B cell (primary cell): Measurements from ENCODE around the gene CEP19. TPM values are rescaled to one million over a fixed set of nuclear protein-coding genes. Genes with fewer than 3 reads are reported as not detected.
A peak's percentile ranks its signal among the peaks of the same experiment; 100 is the strongest.

ENCODE experiments used
- ATAC-seq: fragments of 200-7000 bp; cut with Tn5 transposase; one replicate; pipeline ENCODE4 v1.10.0; 2021; ENCODE audit warnings: low read depth, mild to moderate bottlenecking, moderate number of reproducible peaks, moderate library complexity
- CTCF ChIA-PET: fragments of 350-600 bp; sonication (Branson Sonifier 250); formaldehyde crosslinking; loops from one replicate; lab custom pipeline; 2021; ENCODE audit warnings: antibody characterized with exemption, inconsistent platforms; lab: Charles Lee
- POLR2A ChIA-PET: fragments of 350-600 bp; sonication (Branson Sonifier 250); formaldehyde crosslinking; loops from one replicate; lab custom pipeline; 2021; ENCODE audit warnings: antibody characterized with exemption; lab: Charles Lee
- DNase-seq: peaks from one replicate; pipeline ENCODE4 v3.0.0; 2013
- H2AFZ ChIP-seq: 2 replicates; pipeline ENCODE4 v1.6.1; 2012; ENCODE audit warnings: mild to moderate bottlenecking, low read depth, low read length; ENCODE audit not compliant: insufficient read depth, poor library complexity, severe bottlenecking
- H3K27ac ChIP-seq, 2 donors: 1 replicate in 1 of 2; 2 replicates in 1 of 2; pipeline ENCODE4 v1.5.1; 2012 to 2013; ENCODE audit warnings: low read length in 2 of 2, mild to moderate bottlenecking in 2 of 2, moderate library complexity in 1 of 2
- H3K27me3 ChIP-seq, 4 experiments: fragments of 200-600 bp in 1 of 4; sonication (generic) in 1 of 4; replicated peaks in 1 of 4; 1 replicate in 2 of 4; 2 replicates in 2 of 4; pipeline versions ENCODE4 v1.6.1 to v1.7.0; 2013 to 2016; ENCODE audit warnings: low read length in 3 of 4, mild to moderate bottlenecking in 2 of 4, mixed read lengths in 1 of 4, moderate library complexity in 1 of 4; ENCODE audit not compliant: insufficient read depth in 4 of 4, control insufficient read depth in 3 of 4; ENCODE audit errors: control extremely low read depth in 1 of 4
- H3K36me3 ChIP-seq, 2 experiments: replicated peaks in 1 of 2; 1 replicate in 1 of 2; 2 replicates in 1 of 2; pipeline versions ENCODE4 v1.6.1 to v1.7.1; 2013; ENCODE audit warnings: low read length in 1 of 2; ENCODE audit not compliant: insufficient read depth in 2 of 2, control insufficient read depth in 1 of 2; ENCODE audit errors: control extremely low read depth in 1 of 2, extremely low read depth in 1 of 2
- H3K4me1 ChIP-seq, 2 donors: fragments of 200-600 bp in 1 of 2; sonication (generic) in 1 of 2; 1 replicate in 1 of 2; 2 replicates in 1 of 2; pipeline versions ENCODE4 v1.5.1 to v1.6.1; 2013 to 2017; ENCODE audit warnings: low read length in 2 of 2; ENCODE audit not compliant: control insufficient read depth in 2 of 2, insufficient read depth in 2 of 2
- H3K4me2 ChIP-seq: replicated peaks from 2 replicates; pipeline ENCODE3; 2012; ENCODE audit warnings: mild to moderate bottlenecking, low read depth, low read length; ENCODE audit not compliant: poor library complexity, severe bottlenecking
- H3K4me3 ChIP-seq, 5 experiments: fragments of 200-600 bp in 1 of 5; sonication (generic) in 1 of 5; 1 replicate in 3 of 5; 2 replicates in 2 of 5; pipeline versions ENCODE4 v1.5.1 to v1.7.0; 2011 to 2016; ENCODE audit warnings: low read length in 4 of 5, mild to moderate bottlenecking in 4 of 5, low read depth in 2 of 5, control low read depth in 1 of 5, moderate library complexity in 1 of 5; ENCODE audit not compliant: insufficient read depth in 1 of 5; ENCODE audit errors: control extremely low read depth in 1 of 5, extremely low read depth in 1 of 5
- H3K79me2 ChIP-seq: fragments of 200-600 bp; sonication (generic); one replicate; pipeline ENCODE4 v1.6.0; 2016; ENCODE audit warnings: low read length; ENCODE audit not compliant: control insufficient read depth, insufficient read depth
- H3K9ac ChIP-seq: fragments of 200-600 bp; sonication (generic); 2 replicates; pipeline ENCODE4 v1.6.1; 2017; ENCODE audit warnings: mild to moderate bottlenecking, low read length, moderate library complexity
- H3K9me3 ChIP-seq, 3 donors: one replicate each; pipeline versions ENCODE4 v1.6.1 to v1.7.1; 2013; ENCODE audit warnings: low read length in 2 of 3; ENCODE audit not compliant: control insufficient read depth in 2 of 3, insufficient read depth in 1 of 3; ENCODE audit errors: control extremely low read depth in 1 of 3
- H4K20me1 ChIP-seq: 2 replicates; pipeline ENCODE4 v1.6.0; 2012; ENCODE audit warnings: mild to moderate bottlenecking, low read length; ENCODE audit not compliant: insufficient read depth, control insufficient read depth, poor library complexity, severe bottlenecking
- H3K27ac Mint-ChIP-seq: one replicate; pipeline ENCODE4 v1.8.0; 2021; ENCODE audit warnings: mixed read lengths
- H3K27me3 Mint-ChIP-seq: one replicate; pipeline ENCODE4 v1.8.0; 2021; ENCODE audit warnings: mixed read lengths
- H3K4me1 Mint-ChIP-seq: one replicate; pipeline ENCODE4 v1.8.0; 2021; ENCODE audit warnings: mixed read lengths
- H3K4me3 Mint-ChIP-seq: one replicate; pipeline ENCODE4 v1.8.0; 2021; ENCODE audit warnings: mixed read lengths
- H3K9me3 Mint-ChIP-seq: one replicate; pipeline ENCODE4 v1.8.0; 2022; ENCODE audit warnings: mixed read lengths; ENCODE audit not compliant: insufficient read depth
- CTCF ChIP-seq: fragments of 200-600 bp; IDR thresholded peaks from one replicate; pipeline ENCODE4 v1.8.0; 2022; ENCODE audit warnings: antibody characterized with exemption, mild to moderate bottlenecking
- EZH2 ChIP-seq: IDR thresholded peaks from 2 replicates; pipeline ENCODE4 v1.6.1; 2012; ENCODE audit warnings: borderline replicate concordance, low read depth, mild to moderate bottlenecking, moderate library complexity, low read length; ENCODE audit not compliant: insufficient read depth, poor library complexity, severe bottlenecking
- WGBS: methylation state at CpG from one replicate; pipeline ENCODE4 v1.1.5; 2013; ENCODE audit warnings: missing lambda C conversion rate; ENCODE audit not compliant: insufficient coverage; 5-methylcytosine and 5-hydroxymethylcytosine counted together
- intact Hi-C: fragments of 100-400 bp; cut with micrococcal nuclease; formaldehyde crosslinking; loops from one replicate; pipeline ENCODE4 v1.10.0; 2022
- polyA plus RNA-seq: library from polyadenylated mRNA; depleted of rRNA; stranded (reverse); fragments of >200 nt; gene quantifications from 2 replicates; pipeline ENCODE4 v1.2.3, GENCODE V29; 2012
- total RNA-seq, 2 donors: library from RNA; stranded (reverse); fragments of 120-200 nt in 1 of 2; gene quantifications; 1 replicate in 1 of 2; 2 replicates in 1 of 2; pipeline versions ENCODE4 v1.2.3 to v1.2.4, GENCODE V29; 2013 to 2022

Gene CEP19
- total and polyA plus RNA-seq, 2 donors (not counting 1 experiment from before 2014, with no cell fraction given), result 0.45 to 4.6 TPM

- peak overlapping the region; percentile 100 for H3K4me3 Mint-ChIP-seq
- H3K4me2 ChIP-seq, result peak overlapping the region; percentile 92
- H3K4me1 Mint-ChIP-seq, result peaks cover 28% of the 10 kb centered on the region
- CTCF ChIA-PET, result interaction anchor here (1.0 to 3.1 kb wide), 8 partner anchors 56 to 212 kb away, joined by 3 to 14 read pairs (median 4); partner anchors contain the start of genes FBXO45, NCBP2, SENP5 and WDR53
- no peaks in the 10 kb centered on the region for H3K27me3 Mint-ChIP-seq
- H3K9ac ChIP-seq, result peak overlapping the region; percentile 97
- H4K20me1 ChIP-seq, result peaks cover 32% of the 10 kb centered on the region
- POLR2A ChIA-PET, result interaction anchor here (0.7 to 2.1 kb wide), 8 partner anchors 9 to 229 kb away, joined by 3 to 16 read pairs (median 4); partner anchors contain the start of genes CEP19, FBXO45, NCBP2 and PIGX
- H3K36me3 ChIP-seq, result peaks cover 0 to 3% of the 10 kb centered on the region in 2 experiments
- peak overlapping the region; percentile 48 to 96 for H3K27ac ChIP-seq
- no peaks in the 10 kb centered on the region for H3K27me3 ChIP-seq
- peak overlapping the region; percentile 98 for H3K27ac Mint-ChIP-seq
- 0% methylated on average over 14 of the region's 30 CpGs for WGBS
- H3K4me3 ChIP-seq, result peak overlapping the region; percentile 45 to 97 (median 69)
- H3K9me3 ChIP-seq, result no peaks in the 10 kb centered on the region
- ATAC-seq (no peak), DNase-seq (peak; percentile 52)
- TF ChIP-seq EZH2 (no peak), CTCF (no peak)
- peaks cover 78% of the 10 kb centered on the region for H3K79me2 ChIP-seq
- H2AFZ ChIP-seq, result peak overlapping the region; percentile 91
- peaks cover 21 to 26% of the 10 kb centered on the region in 2 donors for H3K4me1 ChIP-seq
- H3K9me3 Mint-ChIP-seq, result no peaks in the 10 kb centered on the region
- intact Hi-C loops, result loop anchor here (1.0 to 10.0 kb wide), 3 partner anchors 64 to 237 kb away; partner anchors contain the start of gene RNF168
Observed at GRCh38 chr3:196740481-196741248, 28.6 kb upstream of the CEP19 start.
